WTC11 (cell line): ENCODE measurements around the gene NDRG2. TPM values are rescaled to one million over a fixed set of nuclear protein-coding genes. Genes with fewer than 3 reads are reported as not detected.

Experiments used
- ATAC-seq: fragments of 200-7000 bp; cut with Tn5 transposase; 2 replicates; pipeline ENCODE4 v1.10.0; 2021; ENCODE audit warnings: mild to moderate bottlenecking, moderate library complexity
- CTCF ChIA-PET: fragments of 300-600 bp; sonication (Branson Sonifier 250); formaldehyde crosslinking; loops from one replicate; lab custom pipeline; 2021; ENCODE audit warnings: antibody characterized with exemption; lab: Charles Lee
- POLR2A ChIA-PET: fragments of 350-600 bp; sonication (Branson Sonifier 250); formaldehyde crosslinking; loops from one replicate; lab custom pipeline; 2021; ENCODE audit warnings: antibody characterized with exemption; lab: Charles Lee
- DNase-seq: peaks from one replicate; pipeline ENCODE4 v3.0.0; 2021; ENCODE audit warnings: low spot score
- H3K27ac Mint-ChIP-seq: 2 replicates; pipeline ENCODE4 v1.8.0; 2021; ENCODE audit warnings: mixed read lengths
- H3K27me3 Mint-ChIP-seq: 2 replicates; pipeline ENCODE4 v1.8.0; 2021; ENCODE audit warnings: low read depth, mild to moderate bottlenecking, moderate library complexity, mixed read lengths
- H3K36me3 Mint-ChIP-seq: 2 replicates; pipeline ENCODE4 v1.8.0; 2021; ENCODE audit warnings: mixed read lengths
- H3K4me1 Mint-ChIP-seq: 2 replicates; pipeline ENCODE4 v1.8.0; 2022; ENCODE audit warnings: mixed read lengths
- H3K4me3 Mint-ChIP-seq: 2 replicates; pipeline ENCODE4 v1.8.0; 2021; ENCODE audit warnings: mild to moderate bottlenecking, moderate library complexity, mixed read lengths
- H3K9me3 Mint-ChIP-seq: 2 replicates; pipeline ENCODE4 v1.8.0; 2021; ENCODE audit warnings: mixed read lengths
- CREM ChIP-seq: sonication (generic); formaldehyde crosslinking; IDR thresholded peaks from 2 replicates; pipeline ENCODE4 v1.8.1; 2022; ENCODE audit warnings: mild to moderate bottlenecking, missing genetic modification reagents, moderate library complexity
- ELF4 ChIP-seq: sonication (generic); formaldehyde crosslinking; IDR thresholded peaks from 2 replicates; pipeline ENCODE4 v1.8.1; 2022; ENCODE audit warnings: low read depth, mild to moderate bottlenecking, moderate library complexity, missing genetic modification reagents
- GRHL2 ChIP-seq: fragments of 250-450 bp; sonication (Bioruptor Pico); IDR thresholded peaks from 2 replicates; pipeline ENCODE4 v1.8.0; 2022; ENCODE audit warnings: mild to moderate bottlenecking, moderate library complexity; ENCODE audit not compliant: insufficient replicate concordance, severe bottlenecking
- JUN ChIP-seq: sonication (generic); formaldehyde crosslinking; IDR thresholded peaks from 2 replicates; pipeline ENCODE4 v1.8.0; 2023; ENCODE audit warnings: mild to moderate bottlenecking, missing genetic modification reagents
- MYBL2 ChIP-seq: sonication (generic); formaldehyde crosslinking; IDR thresholded peaks from 2 replicates; pipeline ENCODE4 v1.8.1; 2023; ENCODE audit warnings: mild to moderate bottlenecking, moderate library complexity, missing genetic modification reagents
- PRRX2 ChIP-seq: fragments of 250-450 bp; sonication (Bioruptor Pico); IDR thresholded peaks from 2 replicates; pipeline ENCODE4 v1.8.0; 2021; ENCODE audit warnings: mild to moderate bottlenecking
- RORB ChIP-seq: fragments of 250-450 bp; sonication (Bioruptor Pico); IDR thresholded peaks from 2 replicates; pipeline ENCODE4 v1.9.0; 2021; ENCODE audit warnings: mild to moderate bottlenecking
- SMAD4 ChIP-seq: sonication (generic); formaldehyde crosslinking; IDR thresholded peaks from 2 replicates; pipeline ENCODE4 v1.8.0; 2022; ENCODE audit warnings: mild to moderate bottlenecking, missing genetic modification reagents
- TEAD4 ChIP-seq: sonication (generic); formaldehyde crosslinking; IDR thresholded peaks from 2 replicates; pipeline ENCODE4 v1.8.0; 2022; ENCODE audit warnings: mild to moderate bottlenecking, missing genetic modification reagents
- TP53 ChIP-seq: sonication (generic); formaldehyde crosslinking; IDR thresholded peaks from 2 replicates; pipeline ENCODE4 v1.8.1; 2023; ENCODE audit warnings: mild to moderate bottlenecking, missing genetic modification reagents
- ZNF121 ChIP-seq: sonication (generic); formaldehyde crosslinking; IDR thresholded peaks from 2 replicates; pipeline ENCODE4 v1.8.0; 2023; ENCODE audit warnings: missing genetic modification reagents
- ZNF219 ChIP-seq: sonication (generic); formaldehyde crosslinking; IDR thresholded peaks from 2 replicates; pipeline ENCODE4 v1.8.0; 2023; ENCODE audit warnings: missing genetic modification reagents, mild to moderate bottlenecking, borderline replicate concordance
- ZNF232 ChIP-seq: sonication (generic); formaldehyde crosslinking; IDR thresholded peaks from 2 replicates; pipeline ENCODE4 v1.8.0; 2022; ENCODE audit warnings: mild to moderate bottlenecking, missing genetic modification reagents
- ZNF263 ChIP-seq: sonication (generic); formaldehyde crosslinking; IDR thresholded peaks from 2 replicates; pipeline ENCODE4 v1.8.1; 2022; ENCODE audit warnings: low read depth, mild to moderate bottlenecking, moderate library complexity, missing genetic modification reagents
- ZNF396 ChIP-seq: fragments of 250-450 bp; sonication (Bioruptor Pico); IDR thresholded peaks from 2 replicates; pipeline ENCODE4 v1.8.0; 2021; ENCODE audit warnings: mild to moderate bottlenecking, moderate library complexity, borderline replicate concordance
- total RNA-seq: library from RNA; stranded (reverse); gene quantifications from 3 replicates; pipeline ENCODE4 v1.2.3, GENCODE V29; 2021
- TF ChIP-seq, protein P1 (sequence below): fragments of 200-600 bp; IDR thresholded peaks from 2 replicates; pipeline ENCODE4 v1.8.0; 2022; ENCODE audit warnings: antibody characterized with exemption
- TF ChIP-seq, protein P2 (sequence below): sonication (generic); formaldehyde crosslinking; IDR thresholded peaks from 2 replicates; pipeline ENCODE4 v1.8.1; 2022; ENCODE audit warnings: mild to moderate bottlenecking, missing genetic modification reagents, moderate library complexity, borderline replicate concordance
- TF ChIP-seq, protein P3 (sequence below): sonication (generic); formaldehyde crosslinking; conservative IDR thresholded peaks from 2 replicates; pipeline ENCODE4 v1.8.1; 2022; ENCODE audit warnings: mild to moderate bottlenecking, missing genetic modification reagents
- TF ChIP-seq, protein P4 (sequence below): sonication (generic); formaldehyde crosslinking; IDR thresholded peaks from 2 replicates; pipeline ENCODE4 v1.8.0; 2022; ENCODE audit warnings: mild to moderate bottlenecking, missing genetic modification reagents
- TF ChIP-seq, protein P5 (sequence below): sonication (generic); formaldehyde crosslinking; IDR thresholded peaks from 2 replicates; pipeline ENCODE4 v1.8.1; 2022; ENCODE audit warnings: low read depth, mild to moderate bottlenecking, moderate library complexity, missing genetic modification reagents, borderline replicate concordance
- TF ChIP-seq, protein P6 (sequence below): sonication (generic); formaldehyde crosslinking; IDR thresholded peaks from 2 replicates; pipeline ENCODE4 v1.8.1; 2023; ENCODE audit warnings: mild to moderate bottlenecking, missing genetic modification reagents
- TF ChIP-seq, protein P7 (sequence below): sonication (generic); formaldehyde crosslinking; IDR thresholded peaks from 2 replicates; pipeline ENCODE4 v1.8.0; 2023; ENCODE audit warnings: mild to moderate bottlenecking, missing genetic modification reagents

Gene NDRG2
- total RNA-seq, 1 experiment from 2014 or later, result 32.2 TPM

DNA sequence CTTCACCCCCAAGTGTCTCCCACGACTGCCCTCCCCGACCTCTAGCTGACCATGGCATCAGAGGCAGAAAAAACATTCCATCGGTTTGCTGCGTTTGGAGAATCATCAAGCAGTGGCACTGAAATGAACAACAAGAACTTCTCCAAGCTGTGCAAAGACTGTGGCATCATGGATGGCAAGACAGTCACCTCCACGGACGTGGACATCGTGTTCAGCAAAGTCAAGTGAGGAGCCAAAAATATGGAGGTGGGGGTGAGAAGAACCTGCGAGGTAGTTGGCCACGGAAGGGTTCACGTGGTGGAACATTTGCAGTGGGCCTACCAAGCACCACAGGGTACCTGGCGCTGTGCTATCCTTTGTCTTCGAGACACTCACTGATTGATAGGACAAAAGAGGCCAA is 5.7 kb upstream of the NDRG2 start:
- H3K9me3 Mint-ChIP-seq, result no peaks in the 10 kb centered on the region
- DNase-seq (no peak), ATAC-seq (no peak)
- H3K4me1 Mint-ChIP-seq, result peaks cover 17% of the 10 kb centered on the region
- TF ChIP-seq, protein P1, sequence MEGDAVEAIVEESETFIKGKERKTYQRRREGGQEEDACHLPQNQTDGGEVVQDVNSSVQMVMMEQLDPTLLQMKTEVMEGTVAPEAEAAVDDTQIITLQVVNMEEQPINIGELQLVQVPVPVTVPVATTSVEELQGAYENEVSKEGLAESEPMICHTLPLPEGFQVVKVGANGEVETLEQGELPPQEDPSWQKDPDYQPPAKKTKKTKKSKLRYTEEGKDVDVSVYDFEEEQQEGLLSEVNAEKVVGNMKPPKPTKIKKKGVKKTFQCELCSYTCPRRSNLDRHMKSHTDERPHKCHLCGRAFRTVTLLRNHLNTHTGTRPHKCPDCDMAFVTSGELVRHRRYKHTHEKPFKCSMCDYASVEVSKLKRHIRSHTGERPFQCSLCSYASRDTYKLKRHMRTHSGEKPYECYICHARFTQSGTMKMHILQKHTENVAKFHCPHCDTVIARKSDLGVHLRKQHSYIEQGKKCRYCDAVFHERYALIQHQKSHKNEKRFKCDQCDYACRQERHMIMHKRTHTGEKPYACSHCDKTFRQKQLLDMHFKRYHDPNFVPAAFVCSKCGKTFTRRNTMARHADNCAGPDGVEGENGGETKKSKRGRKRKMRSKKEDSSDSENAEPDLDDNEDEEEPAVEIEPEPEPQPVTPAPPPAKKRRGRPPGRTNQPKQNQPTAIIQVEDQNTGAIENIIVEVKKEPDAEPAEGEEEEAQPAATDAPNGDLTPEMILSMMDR, result no peak
- TF ChIP-seq PRRX2 (CRISPR knock-in tag), result no peak
- TF ChIP-seq TP53 (CRISPR knock-in tag), result no peak
- no peak for TF ChIP-seq RORB (CRISPR knock-in tag)
- TF ChIP-seq, protein P2, sequence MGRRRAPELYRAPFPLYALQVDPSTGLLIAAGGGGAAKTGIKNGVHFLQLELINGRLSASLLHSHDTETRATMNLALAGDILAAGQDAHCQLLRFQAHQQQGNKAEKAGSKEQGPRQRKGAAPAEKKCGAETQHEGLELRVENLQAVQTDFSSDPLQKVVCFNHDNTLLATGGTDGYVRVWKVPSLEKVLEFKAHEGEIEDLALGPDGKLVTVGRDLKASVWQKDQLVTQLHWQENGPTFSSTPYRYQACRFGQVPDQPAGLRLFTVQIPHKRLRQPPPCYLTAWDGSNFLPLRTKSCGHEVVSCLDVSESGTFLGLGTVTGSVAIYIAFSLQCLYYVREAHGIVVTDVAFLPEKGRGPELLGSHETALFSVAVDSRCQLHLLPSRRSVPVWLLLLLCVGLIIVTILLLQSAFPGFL (CRISPR knock-in tag), result no peak
- TF ChIP-seq, protein P3, sequence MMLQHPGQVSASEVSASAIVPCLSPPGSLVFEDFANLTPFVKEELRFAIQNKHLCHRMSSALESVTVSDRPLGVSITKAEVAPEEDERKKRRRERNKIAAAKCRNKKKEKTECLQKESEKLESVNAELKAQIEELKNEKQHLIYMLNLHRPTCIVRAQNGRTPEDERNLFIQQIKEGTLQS (CRISPR knock-in tag), result no peak
- TF ChIP-seq, protein P4, sequence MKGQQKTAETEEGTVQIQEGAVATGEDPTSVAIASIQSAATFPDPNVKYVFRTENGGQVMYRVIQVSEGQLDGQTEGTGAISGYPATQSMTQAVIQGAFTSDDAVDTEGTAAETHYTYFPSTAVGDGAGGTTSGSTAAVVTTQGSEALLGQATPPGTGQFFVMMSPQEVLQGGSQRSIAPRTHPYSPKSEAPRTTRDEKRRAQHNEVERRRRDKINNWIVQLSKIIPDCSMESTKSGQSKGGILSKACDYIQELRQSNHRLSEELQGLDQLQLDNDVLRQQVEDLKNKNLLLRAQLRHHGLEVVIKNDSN (CRISPR knock-in tag), result no peak
- no peak for TF ChIP-seq TEAD4 (CRISPR knock-in tag)
- no peak for TF ChIP-seq CREM (CRISPR knock-in tag)
- no peak for TF ChIP-seq GRHL2
- no peak for TF ChIP-seq JUN
- TF ChIP-seq, protein P5, sequence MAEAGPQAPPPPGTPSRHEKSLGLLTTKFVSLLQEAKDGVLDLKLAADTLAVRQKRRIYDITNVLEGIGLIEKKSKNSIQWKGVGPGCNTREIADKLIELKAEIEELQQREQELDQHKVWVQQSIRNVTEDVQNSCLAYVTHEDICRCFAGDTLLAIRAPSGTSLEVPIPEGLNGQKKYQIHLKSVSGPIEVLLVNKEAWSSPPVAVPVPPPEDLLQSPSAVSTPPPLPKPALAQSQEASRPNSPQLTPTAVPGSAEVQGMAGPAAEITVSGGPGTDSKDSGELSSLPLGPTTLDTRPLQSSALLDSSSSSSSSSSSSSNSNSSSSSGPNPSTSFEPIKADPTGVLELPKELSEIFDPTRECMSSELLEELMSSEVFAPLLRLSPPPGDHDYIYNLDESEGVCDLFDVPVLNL (CRISPR knock-in tag), result no peak
- TF ChIP-seq ZNF396, result no peak
- CTCF ChIA-PET, result interaction anchor here (0.6 to 12.2 kb wide), 4 partner anchors 10 to 36 kb away, joined by 3 to 104 read pairs (median 5); no protein-coding TSS in a partner anchor
- peaks cover 16% of the 10 kb centered on the region for H3K27me3 Mint-ChIP-seq
- no peak overlapping the region for H3K27ac Mint-ChIP-seq
- POLR2A ChIA-PET, result no interaction called here
- H3K4me3 Mint-ChIP-seq, result no peak overlapping the region
- no peaks in the 10 kb centered on the region for H3K36me3 Mint-ChIP-seq

DNA sequence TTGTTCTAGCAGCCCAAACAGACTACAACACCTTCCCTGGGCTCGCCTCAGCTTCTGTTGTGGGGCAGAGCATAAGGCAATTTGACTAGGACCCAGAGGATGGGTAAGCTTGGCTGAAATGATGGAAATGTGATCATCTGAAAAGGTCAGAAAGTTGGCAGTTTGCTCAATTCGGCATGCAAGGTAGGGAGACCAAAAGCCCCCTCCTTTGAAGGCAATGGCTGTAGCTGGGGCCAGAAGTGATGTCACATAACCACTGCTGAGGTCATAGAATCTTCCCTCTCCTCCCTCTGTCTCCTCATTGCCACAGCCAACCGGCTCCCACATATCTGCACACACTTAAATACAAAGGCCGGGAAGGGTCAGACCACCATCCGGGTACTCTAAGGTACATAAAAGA is 5.1 kb upstream of the NDRG2 start, which contains the start of gene TPPP2:
Gene TPPP2 (plus strand): TSS at position 301 of the 400 bp plus-strand sequence. CDS start 365 bp downstream, outside the sequence.
- ATAC-seq, result no peak
- Mint-ChIP-seq H3K36me3 (no peaks in the 10 kb centered on the region), H3K27ac (no peak within 1 kb of the TSS), H3K4me1 (peaks cover 17% of the 10 kb centered on the region), H3K4me3 (no peak within 1 kb of the TSS), H3K9me3 (no peaks in the 10 kb centered on the region), H3K27me3 (peaks cover 13% of the 10 kb centered on the region)
- no peak for DNase-seq
- ChIA-PET CTCF (interaction anchor here (0.6 to 12.2 kb wide), 3 partner anchors 10 to 33 kb away, joined by 3 to 104 read pairs (median 7); no protein-coding TSS in a partner anchor), POLR2A (no interaction called here)
- TF ChIP-seq ZNF219 (CRISPR knock-in tag), result no peak
- TF ChIP-seq, protein P6, sequence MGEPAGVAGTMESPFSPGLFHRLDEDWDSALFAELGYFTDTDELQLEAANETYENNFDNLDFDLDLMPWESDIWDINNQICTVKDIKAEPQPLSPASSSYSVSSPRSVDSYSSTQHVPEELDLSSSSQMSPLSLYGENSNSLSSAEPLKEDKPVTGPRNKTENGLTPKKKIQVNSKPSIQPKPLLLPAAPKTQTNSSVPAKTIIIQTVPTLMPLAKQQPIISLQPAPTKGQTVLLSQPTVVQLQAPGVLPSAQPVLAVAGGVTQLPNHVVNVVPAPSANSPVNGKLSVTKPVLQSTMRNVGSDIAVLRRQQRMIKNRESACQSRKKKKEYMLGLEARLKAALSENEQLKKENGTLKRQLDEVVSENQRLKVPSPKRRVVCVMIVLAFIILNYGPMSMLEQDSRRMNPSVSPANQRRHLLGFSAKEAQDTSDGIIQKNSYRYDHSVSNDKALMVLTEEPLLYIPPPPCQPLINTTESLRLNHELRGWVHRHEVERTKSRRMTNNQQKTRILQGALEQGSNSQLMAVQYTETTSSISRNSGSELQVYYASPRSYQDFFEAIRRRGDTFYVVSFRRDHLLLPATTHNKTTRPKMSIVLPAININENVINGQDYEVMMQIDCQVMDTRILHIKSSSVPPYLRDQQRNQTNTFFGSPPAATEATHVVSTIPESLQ (CRISPR knock-in tag), result no peak
- TF ChIP-seq ZNF263 (CRISPR knock-in tag), result no peak
- TF ChIP-seq ZNF121, result no peak
- TF ChIP-seq, protein P1, result no peak
- no peak for TF ChIP-seq ZNF232
- TF ChIP-seq SMAD4 (CRISPR knock-in tag), result no peak
- TF ChIP-seq, protein P3 (CRISPR knock-in tag), result no peak
- no peak for TF ChIP-seq ELF4 (CRISPR knock-in tag)
- TF ChIP-seq, protein P7, sequence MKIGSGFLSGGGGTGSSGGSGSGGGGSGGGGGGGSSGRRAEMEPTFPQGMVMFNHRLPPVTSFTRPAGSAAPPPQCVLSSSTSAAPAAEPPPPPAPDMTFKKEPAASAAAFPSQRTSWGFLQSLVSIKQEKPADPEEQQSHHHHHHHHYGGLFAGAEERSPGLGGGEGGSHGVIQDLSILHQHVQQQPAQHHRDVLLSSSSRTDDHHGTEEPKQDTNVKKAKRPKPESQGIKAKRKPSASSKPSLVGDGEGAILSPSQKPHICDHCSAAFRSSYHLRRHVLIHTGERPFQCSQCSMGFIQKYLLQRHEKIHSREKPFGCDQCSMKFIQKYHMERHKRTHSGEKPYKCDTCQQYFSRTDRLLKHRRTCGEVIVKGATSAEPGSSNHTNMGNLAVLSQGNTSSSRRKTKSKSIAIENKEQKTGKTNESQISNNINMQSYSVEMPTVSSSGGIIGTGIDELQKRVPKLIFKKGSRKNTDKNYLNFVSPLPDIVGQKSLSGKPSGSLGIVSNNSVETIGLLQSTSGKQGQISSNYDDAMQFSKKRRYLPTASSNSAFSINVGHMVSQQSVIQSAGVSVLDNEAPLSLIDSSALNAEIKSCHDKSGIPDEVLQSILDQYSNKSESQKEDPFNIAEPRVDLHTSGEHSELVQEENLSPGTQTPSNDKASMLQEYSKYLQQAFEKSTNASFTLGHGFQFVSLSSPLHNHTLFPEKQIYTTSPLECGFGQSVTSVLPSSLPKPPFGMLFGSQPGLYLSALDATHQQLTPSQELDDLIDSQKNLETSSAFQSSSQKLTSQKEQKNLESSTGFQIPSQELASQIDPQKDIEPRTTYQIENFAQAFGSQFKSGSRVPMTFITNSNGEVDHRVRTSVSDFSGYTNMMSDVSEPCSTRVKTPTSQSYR (CRISPR knock-in tag), result no peak
- no peak for TF ChIP-seq MYBL2 (CRISPR knock-in tag)
